Tongue (tissue), 2 donors: ENCODE results near the gene AP3D1. TPM values are rescaled to one million over a fixed set of nuclear protein-coding genes. Genes with fewer than 3 reads are reported as not detected.
A peak's percentile ranks its signal among the peaks of the same experiment; 100 is the strongest.
"Not testable (repeated sequence)": the region's sequence is repeated elsewhere in the genome, so short reads cannot be mapped to it uniquely, and the experiment has no call there.

ENCODE experiments used
- DNase-seq: peaks from one replicate; pipeline ENCODE4 v3.0.0-alpha.2; 2015
- total RNA-seq: library from RNA; depleted of rRNA; stranded (reverse); fragments of >200 nt; gene quantifications from one replicate; pipeline ENCODE4 v1.2.3, GENCODE V29; 2014

AP3D1 gene
- total RNA-seq, 1 donor from 2014 or later, result 44.9 TPM

DNA sequence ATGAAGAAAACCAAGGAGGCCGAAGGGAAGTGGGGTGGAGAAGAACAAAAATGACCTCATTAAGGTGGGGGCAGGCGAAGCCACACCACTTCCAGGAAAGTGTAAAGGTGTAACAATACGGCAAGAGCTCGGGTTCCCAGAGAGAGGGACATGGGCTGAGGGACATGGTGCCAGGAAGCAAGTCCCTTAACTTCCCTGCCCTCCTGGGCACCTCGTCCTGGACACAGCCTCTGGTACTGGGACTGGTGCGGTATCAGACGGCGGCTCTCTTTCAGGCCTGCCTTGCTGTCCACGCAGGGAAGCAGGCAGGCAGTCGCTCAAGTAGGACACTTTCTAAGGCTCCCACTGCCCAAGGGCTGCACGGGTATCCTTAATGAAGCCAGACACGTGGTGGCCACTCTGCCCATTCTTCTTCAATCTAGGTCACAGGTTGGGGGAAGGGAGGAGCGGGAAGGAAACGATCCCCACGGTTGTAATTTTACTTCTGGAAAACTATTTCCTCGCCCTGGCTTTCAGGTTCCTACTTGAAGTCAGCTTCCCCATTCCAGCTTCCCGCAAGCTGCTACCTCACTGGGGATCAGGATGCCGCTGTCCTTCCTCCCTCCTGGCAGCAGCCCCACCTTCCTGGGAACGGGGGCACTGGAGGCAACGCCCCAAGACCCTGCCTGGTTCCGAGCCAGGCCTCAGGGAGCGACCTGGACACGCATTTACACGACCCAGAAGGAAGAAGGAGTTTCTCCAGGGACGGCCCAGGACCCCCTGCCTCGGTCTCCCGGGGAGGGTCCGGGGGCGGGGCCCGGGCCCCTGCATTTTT lies 1.2 kb downstream of the AP3D1 start:
- DNase-seq, result no peak

DNA sequence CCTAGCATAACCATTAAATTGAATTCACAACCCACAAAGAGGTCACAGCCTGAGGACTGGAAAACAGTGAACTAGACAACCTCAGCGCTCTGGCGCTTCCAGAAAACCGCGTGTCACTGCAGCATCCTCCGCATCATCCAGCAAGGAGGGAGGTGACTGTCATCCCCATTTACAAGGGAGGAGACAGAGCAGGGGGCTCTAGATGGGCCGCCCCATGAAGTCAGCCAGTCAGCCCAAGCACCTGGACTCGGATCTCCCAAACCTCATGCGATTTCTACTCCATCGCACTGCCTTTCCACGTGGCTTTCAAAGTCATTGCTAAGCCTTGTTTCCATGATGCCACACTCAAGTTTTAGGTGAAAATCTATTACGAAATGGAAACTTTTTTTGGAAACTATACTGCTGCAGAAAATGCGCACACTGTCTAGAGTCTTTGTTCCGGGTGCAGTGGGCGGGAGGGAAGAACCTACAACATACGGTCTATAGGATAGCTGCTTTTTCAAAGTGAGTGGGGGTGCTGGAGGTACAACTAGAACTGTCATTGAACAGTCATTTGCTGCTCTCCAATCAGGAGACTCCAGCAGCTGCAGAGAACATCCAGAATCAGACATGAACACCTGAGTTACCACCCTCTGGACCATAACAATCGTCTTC lies 2.8 kb downstream of the AP3D1 start:
- no peak for DNase-seq

DNA sequence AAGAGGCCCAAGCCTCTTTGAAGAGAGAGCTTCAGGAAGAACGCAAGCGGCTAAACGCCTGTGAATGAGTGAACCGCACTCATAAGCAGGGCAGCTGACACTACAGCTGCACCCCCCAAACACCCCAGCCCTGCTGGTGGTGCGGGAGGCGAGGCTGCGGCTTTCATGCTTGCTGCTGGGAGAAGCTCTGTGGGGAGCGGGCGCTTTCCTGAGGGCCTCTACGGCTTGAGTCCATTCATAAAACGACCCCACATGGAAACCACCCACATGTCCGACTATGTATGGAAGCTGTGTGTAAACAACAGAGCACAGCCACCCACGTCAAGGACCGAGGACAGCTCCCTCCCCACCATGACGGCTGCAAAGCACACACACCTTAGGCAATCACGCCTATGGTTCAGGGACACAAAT lies 5.5 kb downstream of the AP3D1 start:
- peak; percentile 22 for DNase-seq

DNA sequence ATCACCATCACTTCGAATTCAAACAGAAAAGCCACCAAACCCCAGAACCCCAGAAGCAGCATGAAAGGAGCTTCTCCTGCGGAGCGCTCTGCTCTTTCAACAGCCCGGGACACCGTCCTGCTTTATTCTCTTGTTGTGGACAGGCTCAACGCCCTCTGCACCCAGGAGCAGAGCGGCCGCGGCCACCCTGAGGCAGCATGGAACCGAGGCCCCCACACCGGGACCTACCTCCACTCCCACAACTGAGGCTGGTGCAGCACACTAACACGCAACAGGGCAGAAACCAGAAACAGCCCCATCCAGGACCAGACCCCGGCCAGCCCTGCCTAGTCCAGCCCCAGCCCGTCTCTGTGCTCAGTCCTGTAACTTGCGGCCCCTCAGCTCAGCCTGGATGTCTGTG lies 7.2 kb downstream of the AP3D1 start:
- no peak for DNase-seq

DNA sequence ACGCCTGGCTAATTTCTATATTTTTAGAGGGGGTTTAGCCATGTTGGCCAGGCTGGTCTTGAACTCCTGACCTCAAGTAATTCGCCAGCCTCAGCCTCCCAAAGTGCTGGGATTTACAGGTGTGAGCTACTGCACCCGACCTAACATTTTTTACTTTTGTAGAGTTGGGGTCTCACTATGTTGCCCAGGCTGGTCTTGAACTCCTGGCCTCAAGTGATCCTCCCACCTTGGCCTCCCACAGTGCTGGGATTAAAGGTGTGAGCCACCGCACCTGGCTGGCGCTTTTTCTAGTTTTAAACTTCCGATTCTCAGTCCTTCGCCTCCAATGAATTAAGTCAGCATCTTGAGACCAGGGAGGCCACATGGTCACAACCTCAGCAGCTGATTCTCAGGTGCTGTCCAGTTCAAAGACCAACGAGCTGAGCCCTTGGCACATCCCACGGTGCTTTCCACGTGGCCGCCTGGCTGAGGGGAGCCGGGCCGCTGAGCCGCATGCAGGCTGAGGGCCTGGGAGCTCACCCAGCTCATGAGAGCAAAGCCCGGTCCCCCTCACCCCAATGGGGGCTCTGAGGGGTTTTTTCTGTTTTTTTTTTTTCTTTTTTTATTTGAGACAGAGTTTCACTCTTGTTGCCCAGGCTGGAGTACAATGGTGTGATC lies 9.1 kb downstream of the AP3D1 start:
- no peak for DNase-seq

DNA sequence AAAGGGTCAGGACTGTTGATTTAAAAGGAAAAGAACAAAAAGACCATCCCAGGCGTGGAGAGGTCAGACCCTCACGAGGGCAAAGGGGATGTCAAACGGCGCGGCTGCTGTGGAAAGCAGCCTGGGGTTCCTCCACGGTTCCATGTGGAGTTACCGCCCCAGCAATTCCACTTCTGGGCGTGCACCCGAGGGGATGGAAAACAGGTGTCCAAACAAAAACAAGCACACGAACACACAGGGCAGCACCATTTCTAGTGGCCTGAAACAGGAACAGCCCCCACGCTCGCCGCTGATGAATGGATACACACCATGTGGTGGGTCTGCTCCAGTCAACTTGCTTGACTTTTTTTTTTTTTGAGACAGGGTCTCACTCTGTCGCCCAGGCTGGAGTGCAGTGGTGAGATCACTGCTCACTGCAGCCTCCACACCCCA lies 11.2 kb downstream of the AP3D1 start:
- peak; percentile 58 for DNase-seq

DNA sequence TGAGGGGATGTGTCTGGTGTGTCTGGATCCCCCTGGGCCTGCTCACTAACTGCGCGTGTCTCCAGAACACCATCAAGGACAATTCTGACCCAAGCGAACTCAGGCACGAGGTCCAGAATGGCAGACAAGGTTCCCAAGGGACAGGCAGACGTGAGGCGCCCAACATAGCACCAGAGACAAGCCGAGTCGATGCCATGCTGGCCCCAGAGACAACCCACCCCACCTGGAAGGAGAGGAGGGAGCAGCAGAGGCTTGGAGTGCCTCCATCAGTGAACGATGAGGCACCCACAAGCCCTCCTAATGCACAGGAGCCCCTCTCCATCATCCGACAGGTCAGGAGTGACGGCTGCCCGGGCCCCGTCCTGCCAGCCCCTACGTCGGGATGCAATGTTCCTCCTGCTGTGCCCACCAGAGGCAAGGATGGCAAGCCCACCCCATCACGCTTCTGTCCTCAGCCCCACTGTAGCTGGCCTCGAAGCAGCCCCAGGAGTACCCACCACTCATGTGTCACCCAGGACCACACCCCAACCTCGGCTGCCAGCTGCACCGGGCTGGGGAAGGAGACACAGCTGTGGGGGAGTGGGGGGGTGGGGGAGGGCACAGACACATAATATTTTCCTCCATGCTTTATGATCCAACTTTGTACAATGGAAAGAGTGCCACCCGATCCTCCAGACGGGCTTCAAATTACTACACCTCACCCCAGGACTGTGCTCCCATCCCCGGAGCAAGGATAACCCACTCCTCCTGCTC lies 11.8 kb downstream of the AP3D1 start:
- peak; percentile 74 for DNase-seq

DNA sequence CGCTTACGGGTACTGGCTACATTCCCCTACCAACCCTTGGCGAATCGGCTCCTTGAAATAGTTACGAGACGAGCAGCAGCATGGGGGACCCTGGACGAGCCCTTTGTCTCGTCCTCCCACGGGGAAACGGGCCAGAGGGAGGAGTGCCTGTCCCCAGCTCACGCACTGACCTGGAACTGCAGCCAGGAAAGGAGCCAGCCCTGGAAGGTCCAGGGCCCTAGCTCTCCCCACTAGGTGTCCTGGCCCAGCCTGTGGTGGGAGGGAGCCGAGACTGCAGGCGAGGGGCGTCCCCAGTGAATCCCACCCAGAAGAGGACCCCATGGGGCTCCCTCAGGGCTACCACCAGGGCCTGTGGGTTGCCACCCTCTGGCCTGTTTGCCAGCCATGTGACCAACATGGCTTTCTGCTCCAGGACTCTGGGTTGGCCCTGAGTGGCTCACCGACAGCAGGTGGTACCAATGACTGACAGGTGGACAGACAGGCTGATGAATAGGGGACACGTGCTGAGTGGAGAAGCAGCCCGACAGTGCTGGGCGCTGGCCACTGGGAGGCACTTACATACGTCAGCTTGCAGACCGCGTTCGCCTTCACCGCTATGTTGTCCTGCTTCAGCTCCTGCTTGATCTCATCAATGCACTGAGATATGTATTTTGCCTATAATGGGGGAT lies 13.2 kb downstream of the AP3D1 start:
- peak; percentile 30 for DNase-seq

DNA sequence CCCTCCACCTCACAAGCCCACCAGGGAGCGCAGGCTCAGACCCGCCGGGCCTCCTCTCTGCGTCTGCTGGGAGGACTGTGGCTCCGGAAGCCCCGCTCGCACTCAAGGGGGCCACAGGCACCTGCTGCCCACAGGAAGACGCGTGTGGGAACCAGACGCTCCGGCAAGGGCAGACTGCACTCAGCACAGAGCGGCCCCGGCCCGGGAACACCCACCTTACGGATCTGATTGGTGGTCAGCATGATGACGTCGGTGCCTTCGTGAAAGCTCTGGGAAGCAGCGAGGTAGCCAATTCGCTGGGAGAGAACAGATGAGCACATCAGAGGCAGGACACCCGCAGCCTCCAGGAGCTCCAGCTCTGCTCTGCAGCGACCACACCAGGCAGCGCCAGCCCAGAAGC lies 14.6 kb downstream of the AP3D1 start:
- no peak for DNase-seq

DNA sequence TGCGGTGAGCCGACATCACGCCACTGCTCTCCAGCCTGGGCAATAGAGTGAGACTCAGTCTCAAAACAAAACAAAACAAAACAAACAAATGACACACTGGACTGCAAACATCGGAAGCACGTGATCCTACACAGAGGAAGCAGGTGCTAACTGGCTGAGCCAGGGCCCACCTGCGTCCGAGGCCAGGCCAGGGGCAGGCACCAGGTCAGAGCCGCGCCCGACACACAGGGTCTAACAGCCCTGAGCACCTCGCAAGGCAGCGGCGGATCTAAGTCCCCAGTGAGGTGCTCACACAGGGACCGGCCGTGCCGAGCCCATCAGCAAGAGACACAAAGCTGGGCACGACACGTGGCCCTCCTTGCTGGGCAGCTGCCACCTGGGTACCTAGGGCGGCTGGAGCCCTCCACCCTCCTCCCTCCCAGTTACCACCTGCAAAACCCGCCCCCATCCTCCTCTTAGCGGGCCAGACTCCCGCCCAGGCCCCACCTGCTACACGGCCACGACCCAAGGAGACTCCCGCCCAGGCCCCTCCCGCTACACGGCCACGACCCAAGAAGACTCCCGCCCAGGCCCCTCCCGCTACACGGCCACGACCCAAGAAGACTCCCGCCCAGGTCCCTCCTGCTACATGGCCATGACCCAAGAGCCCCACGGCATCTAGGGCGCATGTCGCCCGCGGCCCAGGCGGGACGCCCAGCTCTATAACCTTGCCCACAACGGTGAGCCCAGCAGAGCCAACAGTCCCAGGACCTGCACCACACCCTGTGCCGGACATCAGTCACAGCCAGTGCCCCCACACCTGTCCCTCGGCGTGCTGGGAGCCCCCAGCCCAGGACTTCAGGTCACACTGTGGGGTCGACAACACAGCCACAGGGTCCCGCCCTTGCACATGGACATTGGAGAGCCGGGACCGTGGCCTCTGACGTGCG lies 15.6 kb downstream of the AP3D1 start:
- DNase-seq, result no peak

DNA sequence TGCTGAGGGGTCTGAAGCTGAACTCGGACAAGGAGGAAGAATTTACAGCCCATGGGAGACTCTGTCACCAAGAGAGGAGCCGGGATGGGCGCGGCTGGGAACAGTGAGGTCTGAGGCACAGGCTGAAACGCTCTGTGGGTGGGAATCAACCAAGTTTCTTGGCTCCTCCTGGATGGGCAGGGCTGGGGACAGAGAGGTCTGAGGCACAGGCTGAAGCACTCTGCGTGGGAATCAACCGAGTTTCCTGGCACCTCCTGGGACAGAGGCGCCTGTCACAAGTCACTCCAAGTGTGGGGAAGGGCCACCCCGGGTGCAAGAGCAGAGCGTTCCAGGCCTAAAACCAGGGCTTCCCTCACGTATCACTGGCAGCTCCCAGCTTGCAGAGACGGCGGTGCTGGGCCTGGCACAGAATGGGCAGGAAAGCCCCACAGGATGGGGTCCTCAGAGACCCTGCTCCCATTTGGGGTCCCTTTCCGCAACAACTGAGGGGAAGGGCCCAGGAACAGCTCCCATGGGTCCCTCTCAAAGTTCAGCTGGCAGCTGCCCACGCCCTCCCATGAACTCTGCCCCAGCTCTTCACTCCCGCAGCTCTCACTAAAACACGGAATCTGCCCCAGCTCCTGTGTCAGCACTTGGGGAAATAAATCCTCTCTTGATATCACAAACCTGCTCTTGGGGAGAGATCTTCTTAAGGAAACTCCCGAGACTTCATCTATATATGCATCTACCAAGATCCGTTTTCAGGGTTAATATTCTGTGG lies 18.5 kb downstream of the AP3D1 start:
- no peak for DNase-seq

DNA sequence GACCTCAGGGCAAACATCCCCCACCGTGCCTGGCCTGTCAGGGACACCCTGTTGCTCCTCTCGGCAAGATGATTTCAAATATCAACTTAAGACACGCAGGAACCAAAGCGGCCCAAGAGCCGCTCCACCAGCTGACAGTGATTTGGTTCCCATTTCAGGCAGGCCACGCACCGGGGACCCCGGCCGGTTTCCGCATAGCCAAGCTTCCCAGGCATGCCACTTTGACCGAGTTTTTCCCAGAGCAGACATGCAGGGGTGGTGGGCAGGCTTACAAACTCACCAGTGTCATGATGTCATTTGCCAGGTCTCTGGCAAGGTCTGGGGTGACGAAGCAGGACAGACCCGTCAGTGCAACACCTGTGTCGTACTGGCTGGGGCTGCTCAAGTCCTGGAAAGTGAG lies 19.2 kb downstream of the AP3D1 start:
- no peak for DNase-seq

DNA sequence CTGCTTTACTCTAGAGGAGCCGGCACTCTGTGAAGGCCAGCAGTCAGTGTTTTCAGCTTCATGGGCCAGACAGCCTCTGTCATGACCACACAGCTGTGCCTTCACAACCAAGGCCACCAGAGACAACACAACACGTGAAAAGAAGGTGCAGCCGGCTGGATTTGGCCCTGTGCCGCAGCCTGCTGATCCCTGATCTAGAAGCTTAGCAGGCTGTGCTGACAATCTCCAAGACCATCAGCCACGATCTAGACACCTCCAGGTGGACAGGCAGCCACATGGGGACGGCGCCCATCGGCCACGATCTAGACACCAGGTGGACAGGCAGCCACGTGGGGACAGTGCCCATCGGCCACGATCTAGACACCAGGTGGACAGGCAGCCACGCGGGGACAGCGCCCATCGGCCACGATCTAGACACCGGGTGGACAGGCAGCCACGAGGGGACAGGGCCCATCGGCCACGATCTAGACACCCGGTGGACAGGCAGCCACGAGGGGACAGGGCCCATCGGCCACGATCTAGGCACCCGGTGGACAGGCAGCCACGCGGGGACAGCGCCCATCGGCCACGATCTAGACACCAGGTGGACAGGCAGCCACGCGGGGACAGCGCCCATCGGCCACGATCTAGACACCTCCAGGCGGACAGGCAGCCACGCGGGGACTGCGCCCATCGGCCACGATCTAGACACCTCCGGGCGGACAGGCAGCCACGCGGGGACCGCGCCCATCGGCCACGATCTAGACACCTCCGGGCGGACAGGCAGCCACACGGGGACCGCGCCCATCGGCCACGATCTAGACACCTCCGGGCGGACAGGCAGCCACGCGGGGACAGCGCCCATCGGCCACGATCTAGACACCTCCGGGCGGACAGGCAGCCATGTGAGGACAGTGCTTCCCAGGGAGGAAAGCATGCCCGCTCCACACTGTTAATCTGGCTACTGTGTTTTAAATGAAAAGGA lies 20.1 kb downstream of the AP3D1 start:
- not testable (repeated sequence) for DNase-seq

DNA sequence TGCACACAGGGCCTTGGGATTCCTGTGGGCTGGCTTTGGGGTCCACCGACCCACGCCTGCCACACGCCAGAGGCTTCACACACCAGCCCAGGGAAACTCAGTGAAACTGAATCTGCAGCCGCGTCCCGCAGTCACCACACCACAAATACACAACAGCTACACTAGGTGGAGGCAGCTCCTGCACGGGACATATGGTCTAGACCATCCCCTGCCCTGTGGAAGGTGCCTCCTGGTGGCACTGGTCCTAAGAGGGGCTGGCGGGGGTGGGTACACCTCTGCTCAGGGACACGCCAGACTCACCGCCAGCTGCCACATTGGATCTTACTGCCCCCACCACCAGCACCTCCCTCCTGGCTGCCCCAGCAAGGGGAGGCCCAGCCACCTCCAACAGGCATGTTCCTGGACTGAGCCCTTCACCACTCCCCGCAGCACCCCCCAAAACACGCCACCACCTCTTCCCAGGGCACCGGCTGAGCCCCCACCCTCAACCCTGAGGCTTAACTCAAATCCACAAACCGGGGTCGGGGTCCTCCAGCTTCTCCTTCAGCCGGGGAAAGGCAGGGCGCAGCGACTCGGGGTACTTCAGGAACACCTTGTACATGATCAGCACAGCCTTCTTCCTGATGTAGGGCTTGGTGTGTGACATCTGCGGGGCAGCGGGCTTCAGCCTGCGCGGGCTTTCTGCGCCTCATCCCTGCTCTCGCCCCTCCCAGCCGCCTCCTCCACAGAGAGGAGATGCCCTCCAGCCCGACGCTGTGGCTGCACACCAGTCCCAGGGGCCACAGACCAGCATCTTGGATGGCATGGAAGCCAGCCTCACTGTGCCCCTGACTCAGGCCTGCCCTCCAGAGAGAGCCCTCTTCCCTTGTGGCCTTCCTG lies 21.2 kb downstream of the AP3D1 start:
- DNase-seq, result no peak

DNA sequence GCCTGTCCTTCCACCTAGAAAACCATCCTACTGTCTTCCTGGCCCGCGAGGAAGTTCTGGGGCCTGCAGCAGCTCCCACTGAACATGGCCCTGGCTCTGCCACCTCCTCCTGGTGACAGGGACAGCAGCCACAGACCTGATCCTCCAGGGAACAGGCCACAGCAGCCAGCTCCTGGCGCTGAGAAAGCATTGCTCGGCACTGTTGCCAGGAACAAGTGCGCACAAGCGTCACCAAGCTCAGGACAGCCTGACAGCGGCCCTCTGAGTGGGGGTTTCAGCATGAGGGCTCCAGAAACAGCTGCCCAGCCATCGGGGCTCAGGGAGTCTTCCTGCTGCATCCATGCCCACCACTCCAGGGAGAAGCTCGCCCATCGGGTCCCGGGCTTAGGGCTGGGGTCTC lies 21.9 kb downstream of the AP3D1 start:
- no peak for DNase-seq

DNA sequence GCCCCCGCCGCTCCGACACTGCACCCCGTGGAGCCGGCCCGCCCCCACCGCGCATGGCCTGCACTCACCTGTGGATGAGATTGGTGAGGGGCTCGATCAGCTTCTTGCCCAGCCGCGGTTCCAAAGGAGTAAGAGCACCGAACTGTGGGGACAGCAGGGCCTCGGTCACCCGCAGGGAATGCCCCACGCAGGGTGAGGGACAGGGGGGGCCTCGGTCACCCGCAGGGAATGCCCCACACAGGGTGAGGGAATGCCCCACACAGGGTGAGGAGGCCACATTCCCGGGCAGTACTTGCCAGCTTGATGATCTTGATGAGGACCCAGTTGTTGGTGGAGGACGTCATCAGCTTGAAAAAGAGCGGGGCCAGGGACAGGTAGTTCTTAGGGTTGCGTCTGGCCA lies 22.3 kb downstream of the AP3D1 start:
- no peak for DNase-seq

DNA sequence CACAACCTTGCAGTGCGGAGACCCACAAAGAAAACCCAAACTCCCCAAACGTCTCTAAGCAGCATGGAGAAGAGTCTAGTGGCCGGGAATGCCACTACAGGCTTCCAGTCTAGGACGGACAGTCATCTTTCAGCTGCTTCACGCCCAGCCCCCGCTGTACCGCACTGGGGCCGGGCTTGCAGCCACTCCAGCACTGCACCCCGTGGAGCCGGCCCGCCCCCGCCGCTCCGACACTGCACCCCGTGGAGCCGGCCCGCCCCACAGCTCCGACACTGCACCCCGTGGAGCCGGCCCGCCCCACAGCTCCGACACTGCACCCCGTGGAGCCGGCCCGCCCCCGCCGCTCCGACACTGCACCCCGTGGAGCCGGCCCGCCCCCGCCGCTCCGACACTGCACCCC lies 23.1 kb downstream of the AP3D1 start:
- DNase-seq, result not testable (repeated sequence)

DNA sequence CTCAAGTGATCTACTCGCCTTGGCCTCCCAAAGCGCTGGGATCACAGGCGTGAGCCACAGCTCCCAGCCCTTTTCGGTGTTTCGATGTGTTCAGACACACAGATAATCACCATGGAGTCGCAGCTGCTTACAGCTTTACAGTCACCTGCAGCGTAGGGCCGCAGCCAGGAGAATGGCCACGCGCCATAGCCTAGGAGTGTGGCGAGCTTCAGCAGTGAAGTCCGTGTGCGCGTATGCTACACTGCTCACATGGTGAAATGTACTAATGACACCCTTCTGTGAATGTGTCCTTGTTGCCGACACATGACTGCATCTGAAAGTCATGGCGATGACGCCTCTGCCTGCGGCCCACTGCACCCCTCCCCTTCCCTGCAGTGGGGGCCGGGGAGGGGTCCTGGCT lies 23.6 kb downstream of the AP3D1 start:
- no peak for DNase-seq
